Skeletal muscle tissue (tissue), 4 donors: ENCODE results near the gene F2RL2. TPM values are rescaled to one million over a fixed set of nuclear protein-coding genes. Genes with fewer than 3 reads are reported as not detected.

Source experiments
- H3K27ac ChIP-seq: one replicate; pipeline ENCODE4 v1.7.0; 2013; ENCODE audit warnings: mild to moderate bottlenecking, low read depth, low read length, inconsistent platforms
- H3K27me3 ChIP-seq, 3 donors: one replicate each; pipeline ENCODE4 v1.7.0; 2013; ENCODE audit warnings: low read length in 3 of 3; ENCODE audit not compliant: control insufficient read depth in 3 of 3, insufficient read depth in 3 of 3
- H3K36me3 ChIP-seq, 3 donors: one replicate each; pipeline ENCODE4 v1.7.0; 2013; ENCODE audit warnings: low read length in 3 of 3; ENCODE audit not compliant: control insufficient read depth in 3 of 3, insufficient read depth in 3 of 3
- H3K4me1 ChIP-seq, 3 donors: one replicate each; pipeline ENCODE4 v1.7.0; 2013; ENCODE audit warnings: low read length in 3 of 3, mild to moderate bottlenecking in 3 of 3; ENCODE audit not compliant: control insufficient read depth in 3 of 3, insufficient read depth in 3 of 3
- H3K4me3 ChIP-seq, 3 donors: one replicate each; pipeline ENCODE4 v1.7.0; 2013; ENCODE audit warnings: low read length in 3 of 3
- H3K9ac ChIP-seq, 3 donors: one replicate each; pipeline ENCODE4 v1.7.0; 2013; ENCODE audit warnings: low read length in 3 of 3, mild to moderate bottlenecking in 3 of 3, moderate library complexity in 2 of 3, low read depth in 1 of 3
- H3K9me3 ChIP-seq, 3 donors: one replicate each; pipeline ENCODE4 v1.7.0; 2013; ENCODE audit warnings: low read length in 3 of 3; ENCODE audit not compliant: control insufficient read depth in 3 of 3
- total RNA-seq: library from RNA; depleted of rRNA; stranded (reverse); fragments of >200 nt; gene quantifications from one replicate; pipeline ENCODE4 v1.2.3, GENCODE V29; 2014
- donor health status: Osteomylitis.

The F2RL2 gene
- total RNA-seq, 1 donor from 2014 or later, result under 0.01 TPM

- Histone ChIP-seq H3K9ac (no peak overlapping the region), H3K36me3 (no peaks in the 10 kb centered on the region), H3K4me1 (no peaks in the 10 kb centered on the region), H3K4me3 (no peak overlapping the region), H3K9me3 (no peaks in the 10 kb centered on the region), H3K27me3 (no peaks in the 10 kb centered on the region), H3K27ac (no peak overlapping the region)
Measured at GRCh38 chr5:76592692-76593091, 30.5 kb downstream of the F2RL2 start.

GRCh38 chr5:76591366-76591765, 31.8 kb downstream of the F2RL2 start:
- no peaks in the 10 kb centered on the region for H3K4me1 ChIP-seq
- H3K9ac ChIP-seq, result no peak overlapping the region
- H3K27ac ChIP-seq, result no peak overlapping the region
- no peak overlapping the region for H3K4me3 ChIP-seq
- no peaks in the 10 kb centered on the region for H3K27me3 ChIP-seq
- H3K36me3 ChIP-seq, result no peaks in the 10 kb centered on the region
- H3K9me3 ChIP-seq, result no peaks in the 10 kb centered on the region

- H3K27ac ChIP-seq, result no peak overlapping the region
- H3K27me3 ChIP-seq, result no peaks in the 10 kb centered on the region
- H3K36me3 ChIP-seq, result no peaks in the 10 kb centered on the region
- no peaks in the 10 kb centered on the region for H3K9me3 ChIP-seq
- no peak overlapping the region for H3K9ac ChIP-seq
- no peak overlapping the region for H3K4me3 ChIP-seq
- H3K4me1 ChIP-seq, result no peaks in the 10 kb centered on the region
Measured at GRCh38 chr5:76590027-76590426, 33.2 kb downstream of the F2RL2 start.

- H3K9me3 ChIP-seq, result no peaks in the 10 kb centered on the region
- no peaks in the 10 kb centered on the region for H3K4me1 ChIP-seq
- no peaks in the 10 kb centered on the region for H3K36me3 ChIP-seq
- no peak overlapping the region for H3K27ac ChIP-seq
- H3K4me3 ChIP-seq, result no peak overlapping the region
- no peaks in the 10 kb centered on the region for H3K27me3 ChIP-seq
- no peak overlapping the region for H3K9ac ChIP-seq
Measured at GRCh38 chr5:76586531-76586930, 36.7 kb downstream of the F2RL2 start.

- Histone ChIP-seq H3K4me1 (no peaks in the 10 kb centered on the region), H3K9ac (no peak overlapping the region), H3K27ac (no peak overlapping the region), H3K9me3 (no peaks in the 10 kb centered on the region), H3K4me3 (no peak overlapping the region), H3K36me3 (no peaks in the 10 kb centered on the region), H3K27me3 (no peaks in the 10 kb centered on the region)
Measured at GRCh38 chr5:76585783-76586217, 37.4 kb downstream of the F2RL2 start.

- Histone ChIP-seq H3K9me3 (no peaks in the 10 kb centered on the region), H3K4me1 (no peaks in the 10 kb centered on the region), H3K4me3 (no peak overlapping the region), H3K27me3 (no peaks in the 10 kb centered on the region), H3K36me3 (no peaks in the 10 kb centered on the region), H3K27ac (no peak overlapping the region), H3K9ac (no peak overlapping the region)
Measured at GRCh38 chr5:76583163-76584047, 39.8 kb downstream of the F2RL2 start.

- Histone ChIP-seq H3K4me3 (no peak overlapping the region), H3K4me1 (no peaks in the 10 kb centered on the region), H3K9me3 (no peaks in the 10 kb centered on the region), H3K9ac (no peak overlapping the region), H3K36me3 (no peaks in the 10 kb centered on the region), H3K27me3 (no peaks in the 10 kb centered on the region), H3K27ac (no peak overlapping the region)
Measured at GRCh38 chr5:76582230-76583162, 40.7 kb downstream of the F2RL2 start.

- H3K27me3 ChIP-seq, result no peaks in the 10 kb centered on the region
- H3K27ac ChIP-seq, result no peak overlapping the region
- H3K9ac ChIP-seq, result no peak overlapping the region
- no peaks in the 10 kb centered on the region for H3K9me3 ChIP-seq
- H3K4me1 ChIP-seq, result no peaks in the 10 kb centered on the region
- no peak overlapping the region for H3K4me3 ChIP-seq
- H3K36me3 ChIP-seq, result no peaks in the 10 kb centered on the region
Measured at GRCh38 chr5:76580981-76581380, 42.2 kb downstream of the F2RL2 start.

- Histone ChIP-seq H3K27me3 (no peaks in the 10 kb centered on the region), H3K27ac (no peak overlapping the region), H3K4me3 (no peak overlapping the region), H3K36me3 (no peaks in the 10 kb centered on the region), H3K9ac (no peak overlapping the region), H3K4me1 (no peaks in the 10 kb centered on the region), H3K9me3 (no peaks in the 10 kb centered on the region)
Measured at GRCh38 chr5:76579166-76579937, 43.9 kb downstream of the F2RL2 start.
